ENCODE measurements around the gene TOE1. TPM values are rescaled to one million over a fixed set of nuclear protein-coding genes. Genes with fewer than 3 reads are reported as not detected.
"Not testable (repeated sequence)": the region's sequence is repeated elsewhere in the genome, so short reads cannot be mapped to it uniquely, and the experiment has no call there.

Gene TOE1
- total RNA-seq, 1 donor from 2014 or later, result 38.2 TPM

- no peak for DNase-seq
- H3K36me3 Mint-ChIP-seq (ENCODE audit: low read depth), result no peaks in the 10 kb centered on the region
- no peak overlapping the region for H3K4me3 Mint-ChIP-seq
- no peaks in the 10 kb centered on the region for H3K4me1 Mint-ChIP-seq
- H3K27ac Mint-ChIP-seq, result no peak overlapping the region
- H3K9me3 Mint-ChIP-seq, result no peaks in the 10 kb centered on the region
- intact Hi-C loops (cut with micrococcal nuclease), result no loop called here
- H3K27me3 Mint-ChIP-seq, result no peaks in the 10 kb centered on the region
These were observed 41.3 kb downstream of the TOE1 start for GRCh38 chr1:45381243-45381642.

GRCh38 chr1:45383191-45383590, 43.2 kb downstream of the TOE1 start:
- H3K4me3 Mint-ChIP-seq, result no peak overlapping the region

GRCh38 chr1:45384213-45384612, 44.2 kb downstream of the TOE1 start:
- H3K27ac Mint-ChIP-seq; H3K4me3 Mint-ChIP-seq; H3K4me1 Mint-ChIP-seq; DNase-seq; H3K36me3 Mint-ChIP-seq (ENCODE audit: low read depth); intact Hi-C loops (cut with micrococcal nuclease); H3K27me3 Mint-ChIP-seq; H3K9me3 Mint-ChIP-seq: not testable (repeated sequence)

More at GRCh38 chr1:45383191-45383590, 43.2 kb downstream of the TOE1 start:
- H3K27me3 Mint-ChIP-seq, result no peaks in the 10 kb centered on the region
- H3K27ac Mint-ChIP-seq, result no peak overlapping the region
- no peak for DNase-seq
- intact Hi-C loops (cut with micrococcal nuclease), result no loop called here
- H3K4me1 Mint-ChIP-seq, result no peaks in the 10 kb centered on the region
- no peaks in the 10 kb centered on the region for H3K9me3 Mint-ChIP-seq
- H3K36me3 Mint-ChIP-seq (ENCODE audit: low read depth), result no peaks in the 10 kb centered on the region

GRCh38 chr1:45385302-45385701, 45.3 kb downstream of the TOE1 start:
- no peaks in the 10 kb centered on the region for H3K9me3 Mint-ChIP-seq
- no peaks in the 10 kb centered on the region for H3K4me1 Mint-ChIP-seq
- no peak for DNase-seq
- H3K27me3 Mint-ChIP-seq, result no peaks in the 10 kb centered on the region
- H3K27ac Mint-ChIP-seq, result no peak overlapping the region
- no peaks in the 10 kb centered on the region for H3K36me3 Mint-ChIP-seq (ENCODE audit: low read depth)
- intact Hi-C loops (cut with micrococcal nuclease), result no loop called here
- H3K4me3 Mint-ChIP-seq, result no peak overlapping the region

GRCh38 chr1:45386219-45386618, 46.2 kb downstream of the TOE1 start:
- H3K9me3 Mint-ChIP-seq, result no peaks in the 10 kb centered on the region
- DNase-seq, result no peak
- intact Hi-C loops (cut with micrococcal nuclease), result no loop called here
- H3K4me3 Mint-ChIP-seq, result no peak overlapping the region
- no peaks in the 10 kb centered on the region for H3K27me3 Mint-ChIP-seq
- H3K36me3 Mint-ChIP-seq (ENCODE audit: low read depth), result no peaks in the 10 kb centered on the region
- H3K4me1 Mint-ChIP-seq, result no peaks in the 10 kb centered on the region
- H3K27ac Mint-ChIP-seq, result no peak overlapping the region

Other genes with a start within 250 kb of the TOE1 start
- gene ZSWIM5, start 133.6 kb upstream of the TOE1 start, total RNA-seq, result 0.12 and 0.14 TPM in 2 replicates
- gene HPDL, start 13.3 kb upstream of the TOE1 start, total RNA-seq, result 39.6 and 39.8 TPM in 2 replicates
- gene MUTYH, start 270 bp downstream of the TOE1 start, total RNA-seq, result 55.6 and 57.0 TPM in 2 replicates
- gene TESK2, start 151.0 kb downstream of the TOE1 start, total RNA-seq, result 1.7 and 2.6 TPM in 2 replicates
- 2.5 TPM in 2 replicates for gene CCDC163, start 159.9 kb downstream of the TOE1 start, total RNA-seq
- gene MMACHC, start 160.1 kb downstream of the TOE1 start, total RNA-seq, result 9.2 and 9.9 TPM in 2 replicates
- 682 and 710 TPM in 2 replicates for gene PRDX1, start 181.7 kb downstream of the TOE1 start, total RNA-seq
- gene AKR1A1, start 210.7 kb downstream of the TOE1 start, total RNA-seq, result 193 and 199 TPM in 2 replicates
- gene NASP, start 243.9 kb downstream of the TOE1 start, total RNA-seq, result 263 and 295 TPM in 2 replicates

Measured in activated CD4-positive, alpha-beta T cell treated with anti-CD3 and anti-CD28 coated beads, Interleukin-2, amount 10 ng/mL, durations not matched to agents 24 days and 14 days (primary cell).